ENCODE results near the gene STXBP2.

The STXBP2 gene

GRCh38 chr19:7614859-7615741 is 21.8 kb upstream of the STXBP2 start:
- no peak overlapping the region for H3K4me3 ChIP-seq (ENCODE audit: low read depth, low read length)
- no peak for TF ChIP-seq CTCF (IDR thresholded peaks at IDR 0.05; ENCODE audit: borderline replicate concordance, insufficient read depth, low read depth, low read length)

- TF ChIP-seq CTCF (IDR thresholded peaks at IDR 0.05; ENCODE audit: borderline replicate concordance, insufficient read depth, low read depth, low read length): no peak
Observed at GRCh38 chr19:7617172-7617571, 19.7 kb upstream of the STXBP2 start.

GRCh38 chr19:7617735-7618134 is 19.2 kb upstream of the STXBP2 start:
- TF ChIP-seq CTCF (IDR thresholded peaks at IDR 0.05; ENCODE audit: borderline replicate concordance, insufficient read depth, low read depth, low read length): no peak
- no peak overlapping the region for H3K4me3 ChIP-seq (ENCODE audit: low read depth, low read length)

More at GRCh38 chr19:7617172-7617571, 19.7 kb upstream of the STXBP2 start:
- no peak overlapping the region for H3K4me3 ChIP-seq (ENCODE audit: low read depth, low read length)

GRCh38 chr19:7618348-7618747 is 18.6 kb upstream of the STXBP2 start:
- H3K4me3 ChIP-seq (ENCODE audit: low read depth, low read length): no peak overlapping the region
- TF ChIP-seq CTCF (IDR thresholded peaks at IDR 0.05; ENCODE audit: borderline replicate concordance, insufficient read depth, low read depth, low read length): no peak

- H3K4me3 ChIP-seq (ENCODE audit: low read depth, low read length): no peak overlapping the region
Observed at GRCh38 chr19:7618771-7619510, 18.0 kb upstream of the STXBP2 start.

GRCh38 chr19:7619671-7620441 is 17.1 kb upstream of the STXBP2 start:
- H3K4me3 ChIP-seq (ENCODE audit: low read depth, low read length): no peak overlapping the region
- no peak for TF ChIP-seq CTCF (IDR thresholded peaks at IDR 0.05; ENCODE audit: borderline replicate concordance, insufficient read depth, low read depth, low read length)

More at GRCh38 chr19:7618771-7619510, 18.0 kb upstream of the STXBP2 start:
- TF ChIP-seq CTCF (IDR thresholded peaks at IDR 0.05; ENCODE audit: borderline replicate concordance, insufficient read depth, low read depth, low read length): no peak

All from GM12875 (cell line).